Stimulated activated CD4-positive, alpha-beta T cell treated with anti-CD3 and anti-CD28 coated beads, TNF-alpha, amount 100 ng/mL, for 24 hours (primary cell): Measurements from ENCODE around the gene SPDYA.
A peak's percentile ranks its signal among the peaks of the same experiment; 100 is the strongest.

Experiments used
- DNase-seq, 3 experiments: peaks; one replicate each; pipeline ENCODE4 v3.0.0-alpha.2; 2020; ENCODE audit warnings: low read depth in 3 of 3

The SPDYA gene

DNA sequence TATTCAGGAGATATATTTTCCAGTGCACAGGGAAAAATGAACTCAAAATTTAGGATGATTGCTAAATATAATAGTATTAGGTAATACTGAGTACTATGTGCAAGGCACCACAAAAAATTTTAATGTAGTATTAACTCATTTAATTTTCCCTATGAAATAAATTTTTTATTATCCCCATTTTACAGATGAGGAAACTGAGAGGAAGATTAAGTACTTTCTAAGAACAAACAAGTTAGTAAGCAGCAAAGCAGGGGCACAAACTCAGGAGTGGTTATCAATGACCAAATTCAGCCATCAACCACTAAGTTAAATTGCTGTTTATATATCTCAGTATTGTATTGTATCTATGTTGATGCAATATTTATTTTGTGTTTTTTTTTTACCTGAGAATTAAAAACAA is 14.2 kb downstream of the SPDYA start:
- no peak for DNase-seq

DNA sequence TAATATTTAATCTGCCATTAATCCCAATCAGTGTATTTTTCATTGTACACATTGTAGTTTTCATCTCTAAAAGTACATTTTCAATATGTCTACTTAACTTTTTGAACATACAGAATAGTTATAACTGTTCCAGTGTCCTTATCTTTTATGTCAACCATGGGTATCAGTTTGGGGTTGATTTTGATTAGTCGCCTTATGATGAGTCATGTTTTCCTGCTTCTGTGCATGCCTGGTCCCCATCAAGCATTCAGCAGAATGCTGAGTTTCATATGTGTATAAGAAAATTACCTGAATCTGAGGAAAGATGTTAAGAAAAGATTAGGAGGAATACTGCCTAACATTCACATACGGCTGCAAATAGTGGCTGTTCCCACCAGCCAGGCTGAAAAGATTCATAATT is 17.7 kb downstream of the SPDYA start:
- DNase-seq = no peak

DNA sequence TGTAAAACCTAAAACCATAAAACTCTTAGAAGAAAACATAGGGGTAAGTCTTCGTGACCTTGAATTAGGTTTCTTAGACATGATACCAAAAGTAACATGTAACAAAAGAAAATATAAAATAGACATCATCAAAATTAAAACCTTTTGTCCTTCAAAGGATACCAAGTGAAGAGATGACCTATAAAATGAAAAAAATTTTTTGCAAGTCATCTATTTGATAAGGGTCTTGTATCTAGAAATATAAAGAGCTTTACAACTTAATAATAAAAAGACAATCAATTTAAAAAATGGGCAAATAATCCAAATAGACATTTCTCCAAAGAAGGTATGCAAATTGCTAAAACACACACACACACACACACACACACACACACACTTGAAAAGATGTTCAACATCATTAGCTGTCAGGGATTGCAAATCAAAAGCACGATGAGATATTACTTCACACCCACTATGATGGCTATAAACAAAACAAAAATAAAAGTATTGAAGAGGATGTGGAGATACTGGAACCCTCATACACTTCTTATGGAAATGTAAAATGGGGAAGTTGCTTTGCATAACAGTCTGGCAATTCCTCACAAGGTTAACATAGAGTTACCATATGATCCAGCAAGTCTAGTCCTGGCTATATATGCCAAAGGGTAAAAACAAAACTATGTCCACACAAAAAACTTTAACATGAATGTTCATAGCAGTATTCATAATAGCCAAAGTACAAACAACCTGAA is 23.3 kb downstream of the SPDYA start:
- no peak for DNase-seq

DNA sequence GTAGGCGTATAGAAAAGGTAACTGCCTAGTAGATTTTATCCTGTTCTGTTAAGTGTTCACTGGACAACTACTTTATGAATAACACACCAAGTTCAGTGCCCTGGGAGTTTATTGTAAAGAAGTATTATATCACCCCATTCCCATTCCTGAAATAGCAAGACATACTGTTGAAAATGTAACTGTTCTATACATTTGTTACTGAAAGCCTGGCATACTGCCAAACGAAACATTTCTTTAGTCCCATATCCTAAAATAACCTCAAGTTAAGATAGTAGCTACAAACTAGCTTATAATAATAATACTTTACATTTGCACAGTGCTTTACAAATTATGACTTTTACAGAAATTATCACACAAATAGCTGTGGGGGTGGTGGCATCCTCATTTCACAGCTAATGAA is 25.1 kb downstream of the SPDYA start:
- DNase-seq = no peak

DNA sequence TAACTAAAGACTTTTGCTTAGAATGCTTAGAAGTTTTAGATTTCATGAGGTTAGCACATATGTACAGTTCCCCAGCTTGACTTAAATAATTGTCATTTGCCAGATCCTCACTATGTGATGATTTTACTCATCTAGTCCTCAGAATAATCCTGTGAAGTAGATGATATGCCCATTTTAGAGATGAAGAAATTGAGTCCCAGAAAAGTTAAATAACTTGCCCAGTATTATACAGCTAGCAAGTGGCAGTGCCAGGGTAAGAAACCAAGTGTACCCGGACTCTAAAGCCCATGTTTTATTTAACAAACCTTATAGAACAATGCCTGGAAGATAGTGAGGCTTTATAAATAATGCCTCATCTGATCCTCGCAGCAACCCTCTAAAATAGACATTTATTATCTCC is 28.3 kb downstream of the SPDYA start:
- no peak for DNase-seq

DNA sequence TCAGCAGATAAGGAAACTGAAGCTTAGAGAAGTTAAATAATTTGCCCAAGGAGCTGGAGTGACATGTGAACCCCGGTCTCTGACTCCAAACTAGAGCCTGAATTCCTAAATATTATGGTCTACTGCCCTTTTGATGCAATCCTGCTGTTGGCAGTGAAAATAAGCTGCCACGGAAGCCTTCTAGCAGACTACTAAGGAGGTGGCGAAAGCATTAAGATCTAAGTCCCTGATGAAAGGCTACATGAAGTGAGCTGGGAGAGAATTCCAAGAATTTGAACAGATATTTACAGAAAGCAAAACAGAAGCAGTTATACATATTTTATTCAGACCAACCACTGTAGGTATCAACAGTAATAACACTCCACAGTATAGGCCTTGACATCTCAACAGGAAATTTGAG is 31.4 kb downstream of the SPDYA start:
- DNase-seq = no peak

DNA sequence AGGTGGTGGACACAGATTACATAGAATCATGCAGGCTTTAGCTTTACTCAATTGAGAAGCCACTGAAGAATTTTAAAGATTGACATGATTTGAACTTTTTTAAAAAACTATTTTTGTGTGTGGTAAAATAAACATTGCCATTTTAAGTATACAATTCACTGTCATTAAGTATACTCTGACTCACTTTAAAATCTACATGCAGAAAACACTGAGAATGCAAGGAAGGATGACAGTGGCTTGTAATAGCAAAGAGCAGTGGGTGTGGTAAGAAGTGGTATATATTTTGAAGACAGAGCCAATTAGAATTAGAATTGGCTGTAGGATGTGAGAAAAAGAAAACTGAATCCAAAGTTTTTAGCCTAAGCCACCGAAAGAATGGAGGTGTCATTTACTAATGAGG is 44.6 kb downstream of the SPDYA start:
- DNase-seq = no peak

DNA sequence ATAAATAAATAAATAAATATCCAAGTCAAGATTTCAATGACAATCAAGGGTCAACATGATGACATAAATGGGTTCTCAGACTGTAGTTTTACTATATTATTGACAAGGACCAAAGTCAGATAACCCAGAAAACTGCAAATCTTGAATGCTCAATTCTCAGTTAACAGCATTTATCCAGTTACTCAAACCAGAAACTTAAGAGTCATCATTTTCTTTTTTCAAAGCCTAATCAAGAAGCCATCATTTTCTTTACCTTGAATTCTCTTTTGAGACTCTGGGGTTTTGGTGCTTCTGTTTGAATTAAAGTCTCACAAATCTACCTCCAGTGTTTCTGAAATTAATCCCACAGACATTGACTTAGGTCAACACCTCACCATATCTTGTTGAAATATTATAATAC is 45.3 kb downstream of the SPDYA start:
- DNase-seq = no peak

DNA sequence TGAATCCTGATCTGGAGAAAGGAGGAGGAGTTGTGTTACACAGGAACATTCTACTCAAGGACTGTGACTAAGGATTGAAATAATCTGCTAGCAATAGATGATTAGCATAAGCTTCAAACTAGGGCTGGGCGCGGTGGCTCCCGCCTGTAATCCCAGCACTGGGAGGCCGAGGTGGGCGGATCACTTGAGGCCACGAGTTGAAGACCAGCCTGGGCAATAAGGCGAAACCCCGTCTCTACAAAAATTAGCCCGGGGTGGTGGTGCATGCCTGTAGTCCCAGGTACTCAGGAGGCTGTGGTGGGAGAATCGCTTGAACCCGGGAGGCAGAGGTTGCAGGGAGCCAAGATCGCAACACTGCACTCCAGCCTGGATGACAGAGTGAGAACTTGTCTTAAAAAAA is 58.0 kb downstream of the SPDYA start:
- no peak for DNase-seq

DNA sequence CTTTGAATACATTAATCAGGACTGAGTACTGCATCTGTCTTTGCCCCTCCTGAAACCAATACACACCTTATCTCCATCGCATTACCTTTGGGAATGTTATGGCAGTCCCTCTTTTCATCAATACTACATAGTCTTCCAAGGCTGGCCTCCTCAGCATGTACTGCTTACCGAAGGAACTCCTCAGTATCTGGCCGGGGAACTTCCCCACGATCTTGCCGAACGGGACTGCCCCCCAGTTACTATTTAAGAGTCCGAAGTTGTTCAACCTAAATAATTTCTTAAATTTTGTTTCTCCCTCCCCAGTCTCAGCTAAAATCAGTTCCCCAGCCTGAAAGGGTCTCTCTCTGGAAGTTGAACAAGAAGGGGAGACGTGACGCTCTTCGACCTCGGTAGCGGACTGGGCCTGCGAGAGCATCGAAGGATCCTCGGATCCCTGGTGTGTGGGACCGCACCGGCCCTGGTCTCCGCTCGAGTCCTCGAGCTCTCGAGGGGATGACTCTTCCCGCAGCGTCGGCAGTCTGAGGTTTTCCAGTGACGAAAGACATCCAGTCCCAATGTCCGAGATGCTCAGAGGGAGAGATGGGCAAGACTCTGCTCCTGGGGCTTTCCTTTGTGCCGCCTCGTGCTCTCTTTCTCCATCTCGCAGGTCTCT is 59.0 kb downstream of the SPDYA start:
- DNase-seq = peak in 1 of 3 experiments; percentile 12

DNA sequence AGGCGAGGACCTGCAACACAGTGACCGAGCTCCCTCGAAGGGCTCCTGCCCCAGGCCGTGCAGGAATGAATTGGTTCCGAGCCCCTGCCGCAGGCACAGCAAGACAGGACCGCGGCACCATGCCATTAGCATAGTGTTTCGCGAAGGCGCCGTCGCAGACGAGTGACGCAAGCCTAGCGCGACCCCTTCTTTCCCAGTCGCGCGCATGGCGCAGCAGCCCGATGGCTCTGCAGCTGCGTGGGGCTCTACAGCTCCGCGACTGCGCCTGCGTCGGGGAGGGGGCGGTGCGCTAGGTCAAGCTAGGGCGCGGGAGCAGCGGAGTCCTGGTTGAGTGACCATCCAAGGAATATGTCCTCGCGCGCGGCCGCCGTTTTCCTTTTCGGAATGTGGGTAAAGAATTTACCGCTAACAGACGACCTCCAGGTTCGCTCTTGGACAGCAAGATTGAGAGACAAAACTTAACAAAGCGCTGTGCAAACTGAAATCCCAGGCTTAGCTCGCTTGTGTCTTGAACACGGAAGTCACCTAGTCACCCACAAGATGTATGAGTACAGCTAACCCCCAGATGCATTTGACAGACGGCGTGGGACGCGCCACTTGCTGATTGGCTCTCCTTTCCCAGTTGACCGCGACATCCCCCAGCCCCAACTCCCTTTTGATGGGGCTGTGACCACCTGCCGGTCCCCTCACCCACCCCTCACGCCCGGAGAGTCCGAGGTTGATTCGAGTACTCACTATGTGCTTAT is 59.7 kb downstream of the SPDYA start, which contains the start of gene TRMT61B:
Gene TRMT61B (minus strand): TSS at position 164 of the 746 bp plus-strand sequence. CDS start 32 bp downstream, at position 132.
- DNase-seq = peak; percentile 93 to 97 (median 97)

DNA sequence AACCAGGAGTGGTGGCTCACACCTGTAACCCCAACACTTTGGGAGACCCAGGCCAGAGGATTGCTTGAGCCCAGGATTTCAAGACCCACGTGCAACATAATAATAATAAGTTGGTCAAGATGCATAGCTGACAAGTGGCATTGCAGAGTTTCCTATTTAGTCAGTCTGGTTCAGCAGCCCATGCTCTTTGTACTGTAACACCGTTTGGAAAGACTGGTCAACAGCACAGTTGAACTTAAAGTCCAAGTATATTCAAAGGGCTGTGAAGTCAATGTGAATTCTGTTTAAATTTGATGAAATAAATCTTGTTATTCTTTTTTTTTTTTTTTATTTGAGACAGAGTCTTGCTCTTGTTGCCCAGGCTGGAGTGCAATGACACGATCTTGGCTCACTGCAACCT is 61.0 kb downstream of the SPDYA start:
- DNase-seq = no peak

DNA sequence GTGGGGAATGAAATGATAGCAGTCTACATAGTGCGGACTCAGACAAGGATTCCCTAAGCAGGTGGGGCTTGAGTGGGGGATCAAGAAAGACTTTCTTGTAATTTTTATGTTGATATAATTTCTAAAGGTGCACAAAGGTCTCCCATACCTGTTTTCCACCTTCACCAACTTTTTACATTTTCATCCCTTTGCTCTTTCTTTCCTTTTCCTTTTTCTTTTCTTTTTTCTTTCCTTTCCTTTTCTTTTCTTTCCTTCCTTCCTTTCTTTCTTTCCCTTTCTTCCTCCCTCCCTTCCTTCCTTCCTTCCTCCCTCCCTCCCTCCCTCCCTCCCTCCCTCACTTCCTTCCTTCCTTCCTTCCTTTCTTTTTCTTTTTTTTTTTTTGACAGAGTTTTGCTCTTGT is 69.6 kb downstream of the SPDYA start:
- DNase-seq = no peak

DNA sequence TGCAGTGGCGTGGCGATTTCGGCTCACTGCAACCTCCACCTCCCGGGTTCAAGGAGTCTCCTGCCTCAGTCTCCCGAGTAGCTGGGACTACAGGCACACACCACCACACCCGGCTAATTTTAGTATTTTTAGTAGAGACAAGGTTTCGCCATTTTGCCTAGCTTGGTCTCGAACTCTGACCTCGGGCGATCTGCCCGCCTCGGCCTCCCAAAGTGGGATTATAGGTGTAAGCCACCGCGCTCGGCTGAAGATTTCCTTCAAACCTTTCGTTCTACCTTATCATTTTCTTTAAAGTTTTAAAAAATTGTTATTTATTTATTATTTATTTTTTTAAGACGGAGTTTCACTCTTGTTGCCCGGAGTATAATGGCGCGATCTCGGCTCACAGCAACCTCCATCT is 82.9 kb downstream of the SPDYA start:
- DNase-seq = no peak

DNA sequence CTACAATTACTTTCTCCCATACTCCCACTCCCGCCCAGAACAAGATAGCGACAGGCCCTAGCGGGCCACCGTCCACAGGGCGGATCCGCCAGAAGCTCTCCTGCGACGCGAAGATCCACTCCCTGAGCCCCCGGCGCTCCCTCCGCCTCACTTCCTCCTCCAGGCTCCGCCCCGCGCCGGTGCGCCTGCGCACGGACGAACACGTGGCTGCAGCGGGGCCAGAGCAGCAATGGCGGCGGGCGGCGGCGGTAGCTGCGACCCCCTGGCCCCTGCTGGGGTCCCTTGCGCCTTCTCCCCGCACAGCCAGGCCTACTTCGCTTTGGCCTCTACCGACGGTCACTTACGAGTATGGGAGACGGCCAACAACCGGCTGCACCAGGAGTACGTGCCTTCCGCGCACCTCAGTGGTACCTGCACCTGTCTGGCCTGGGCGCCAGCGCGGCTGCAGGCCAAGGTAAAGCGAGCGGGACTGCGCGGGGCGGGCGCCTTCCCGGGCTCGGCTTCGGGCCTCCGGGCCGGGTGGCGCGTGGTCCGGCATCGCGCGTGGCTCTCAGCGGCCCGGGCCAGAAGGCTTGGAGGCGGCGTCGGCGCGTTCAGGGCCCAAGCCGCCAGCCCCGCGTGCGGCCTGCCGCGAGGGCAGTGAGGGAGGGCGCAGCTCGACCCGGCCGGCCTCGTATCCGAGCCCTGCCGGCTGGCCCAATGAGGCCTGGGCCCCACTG is 84.0 kb downstream of the SPDYA start, which contains the start of gene WDR43:
Gene WDR43 (plus strand): TSS at position 198 of the 719 bp plus-strand sequence. CDS start 32 bp downstream, at position 230.
- DNase-seq = peak; percentile 95 to 97 (median 96)

DNA sequence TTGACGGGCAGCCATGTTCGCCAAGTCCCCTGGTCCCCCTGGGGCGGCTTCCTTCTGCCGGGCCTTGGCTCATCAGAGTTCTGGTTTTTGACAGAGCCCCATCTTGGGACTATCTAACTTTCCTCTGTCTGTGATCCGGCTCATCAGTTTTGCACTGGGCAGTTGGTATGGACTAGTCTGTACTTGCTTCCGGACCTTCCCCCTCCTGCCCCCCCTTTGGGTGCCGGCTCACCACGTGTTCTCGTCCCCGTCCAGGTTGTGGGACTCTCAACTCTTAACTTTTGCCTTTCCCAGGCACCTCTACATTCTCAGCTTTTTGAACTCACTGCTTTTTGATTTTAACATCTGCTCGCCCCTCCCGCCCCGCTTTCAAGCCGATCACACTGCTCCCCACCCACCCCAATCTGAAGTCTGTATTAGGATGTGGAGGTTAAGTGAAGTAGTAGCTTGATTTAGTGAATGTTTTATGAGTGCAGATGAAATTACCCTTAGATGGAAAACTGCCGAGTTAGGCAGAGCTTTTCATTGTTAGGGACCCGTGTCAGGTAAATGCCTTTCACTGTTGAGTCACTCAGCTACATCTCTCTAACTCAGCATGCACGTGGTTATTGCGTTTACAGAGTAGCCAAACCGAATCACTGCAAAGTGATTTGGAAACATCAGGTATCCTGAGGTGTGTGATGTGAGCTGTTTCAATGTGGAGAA is 84.7 kb downstream of the SPDYA start:
- DNase-seq = peak; percentile 11 to 41 (median 40)

DNA sequence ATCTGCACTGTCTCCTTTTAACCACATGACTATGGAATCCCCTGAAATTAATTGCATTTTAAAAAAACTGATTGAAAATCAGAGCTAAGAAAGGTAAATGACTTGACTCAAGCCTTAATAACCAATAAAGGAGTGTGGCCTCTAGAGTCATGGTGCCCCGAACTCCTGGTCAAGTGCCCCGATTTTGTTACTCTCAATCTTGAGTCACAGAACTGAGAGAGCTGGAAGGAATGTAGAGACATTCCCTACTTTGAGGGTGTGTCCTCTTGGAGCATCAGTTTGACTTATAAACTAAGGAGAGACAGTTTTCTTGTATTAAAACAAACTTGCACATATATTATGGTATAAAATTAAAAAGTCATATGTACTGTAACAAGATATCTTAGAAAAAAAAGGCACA is 86.3 kb downstream of the SPDYA start:
- DNase-seq = no peak

DNA sequence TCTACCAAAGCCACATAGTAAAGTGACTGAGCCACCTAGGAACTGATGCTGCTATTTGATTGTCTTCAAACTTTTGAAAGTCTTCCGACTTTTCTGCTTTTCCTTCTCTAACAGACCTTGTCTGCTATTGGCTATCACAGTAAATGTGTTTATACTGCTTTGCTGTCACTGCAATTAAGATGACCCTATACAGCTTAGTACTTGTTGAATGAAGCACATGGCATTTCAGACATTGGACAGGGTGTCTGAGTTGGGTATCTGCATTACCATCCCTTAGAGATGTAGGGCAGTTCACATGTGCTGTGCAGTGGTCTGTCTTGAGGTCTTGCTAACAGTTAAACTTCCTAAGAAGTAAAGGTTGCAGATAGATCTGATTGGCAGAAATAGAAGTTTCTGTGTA is 87.4 kb downstream of the SPDYA start:
- DNase-seq = no peak
